Left ventricle myocardium inferior (tissue), 1 donor: ENCODE measurements around the gene CYS1. TPM values are rescaled to one million over a fixed set of nuclear protein-coding genes. Genes with fewer than 3 reads are reported as not detected.

Source experiments
- DNase-seq: peaks from one replicate; pipeline ENCODE4 v3.0.0-alpha.2; 2020
- H3K27ac ChIP-seq: fragments of 200-600 bp; replicated peaks from 2 replicates; pipeline ENCODE4 v1.8.0; 2021
- H3K27me3 ChIP-seq: fragments of 200-600 bp; 2 replicates; pipeline ENCODE4 v1.8.0; 2021; ENCODE audit warnings: low read depth
- H3K36me3 ChIP-seq: fragments of 200-600 bp; 2 replicates; pipeline ENCODE4 v1.8.0; 2021
- H3K4me1 ChIP-seq: fragments of 200-600 bp; 2 replicates; pipeline ENCODE4 v1.8.0; 2021
- H3K4me3 ChIP-seq: fragments of 200-600 bp; 2 replicates; pipeline ENCODE4 v1.8.0; 2021; ENCODE audit warnings: mild to moderate bottlenecking, moderate library complexity
- H3K9me3 ChIP-seq: fragments of 200-600 bp; replicated peaks from 2 replicates; pipeline ENCODE4 v1.8.0; 2021
- CTCF ChIP-seq: fragments of 200-600 bp; IDR thresholded peaks from 2 replicates; pipeline ENCODE4 v1.8.0; 2021; ENCODE audit warnings: antibody characterized with exemption, mild to moderate bottlenecking, borderline replicate concordance
- intact Hi-C: fragments of 100-400 bp; cut with micrococcal nuclease; formaldehyde crosslinking; loops from one replicate; pipeline ENCODE4 v1.11.0; 2022
- total RNA-seq: library from RNA; stranded (reverse); fragmentation: NEBNext Ultra II Directional; extraction: Animal tissue kit (Norgen Biotek cat#: 25700); gene quantifications from one replicate; pipeline ENCODE4 v1.2.1, GENCODE V29; 2021
- donor health status: DM: no; HTN: yes; CAD: no; lungs with severe emphysema.

The CYS1 gene
- total RNA-seq, 1 donor from 2014 or later: 3.3 TPM

GRCh38 chr2:10026940-10027569 is 53.2 kb downstream of the CYS1 start:
- Histone ChIP-seq H3K4me1 (peaks cover 32% of the 10 kb centered on the region), H3K27ac (peak overlapping the region; percentile 91), H3K27me3 (no peaks in the 10 kb centered on the region), H3K36me3 (no peaks in the 10 kb centered on the region), H3K9me3 (peaks cover 5% of the 10 kb centered on the region), H3K4me3 (no peak overlapping the region)
- intact Hi-C loops: no loop called here
- DNase-seq: no peak
- no peak for TF ChIP-seq CTCF

- no peak for DNase-seq
- intact Hi-C loops: no loop called here
These were observed 57.1 kb downstream of the CYS1 start for GRCh38 chr2:10022966-10023662.

GRCh38 chr2:10022445-10022844 is 57.8 kb downstream of the CYS1 start:
- Histone ChIP-seq H3K27ac (no peak overlapping the region), H3K9me3 (peaks cover 12% of the 10 kb centered on the region), H3K27me3 (no peaks in the 10 kb centered on the region), H3K4me1 (no peaks in the 10 kb centered on the region), H3K36me3 (no peaks in the 10 kb centered on the region), H3K4me3 (no peak overlapping the region)
- intact Hi-C loops: no loop called here
- no peak for DNase-seq
- no peak for TF ChIP-seq CTCF

More at GRCh38 chr2:10022966-10023662, 57.1 kb downstream of the CYS1 start:
- Histone ChIP-seq H3K27ac (no peak overlapping the region), H3K36me3 (no peaks in the 10 kb centered on the region), H3K27me3 (no peaks in the 10 kb centered on the region), H3K4me3 (no peak overlapping the region), H3K4me1 (peaks cover 4% of the 10 kb centered on the region), H3K9me3 (peaks cover 6% of the 10 kb centered on the region)
- peak; percentile 13 for TF ChIP-seq CTCF

- intact Hi-C loops: no loop called here
- Histone ChIP-seq H3K4me3 (no peak overlapping the region), H3K4me1 (no peaks in the 10 kb centered on the region), H3K27me3 (no peaks in the 10 kb centered on the region), H3K27ac (no peak overlapping the region), H3K9me3 (peaks cover 16% of the 10 kb centered on the region), H3K36me3 (no peaks in the 10 kb centered on the region)
- DNase-seq: no peak
- TF ChIP-seq CTCF: no peak
These were observed 58.2 kb downstream of the CYS1 start for GRCh38 chr2:10022041-10022421.

- Histone ChIP-seq H3K4me3 (no peak overlapping the region), H3K36me3 (no peaks in the 10 kb centered on the region), H3K27ac (no peak overlapping the region), H3K9me3 (peaks cover 15% of the 10 kb centered on the region), H3K4me1 (no peaks in the 10 kb centered on the region), H3K27me3 (no peaks in the 10 kb centered on the region)
- intact Hi-C loops: no loop called here
- no peak for TF ChIP-seq CTCF
- DNase-seq: no peak
These were observed 60.4 kb downstream of the CYS1 start for GRCh38 chr2:10019602-10020400.
